CD4-positive, alpha-beta T cell treated with Interleukin-4 for 4 hours (primary cell): ENCODE results near the gene PPP1R27.
A peak's percentile ranks its signal among the peaks of the same experiment; 100 is the strongest.
"Not testable (repeated sequence)": the region's sequence is repeated elsewhere in the genome, so short reads cannot be mapped to it uniquely, and the experiment has no call there.

Source experiments
- DNase-seq: peaks from one replicate; pipeline ENCODE4 v3.0.0-alpha.2; 2020

The PPP1R27 gene

DNA sequence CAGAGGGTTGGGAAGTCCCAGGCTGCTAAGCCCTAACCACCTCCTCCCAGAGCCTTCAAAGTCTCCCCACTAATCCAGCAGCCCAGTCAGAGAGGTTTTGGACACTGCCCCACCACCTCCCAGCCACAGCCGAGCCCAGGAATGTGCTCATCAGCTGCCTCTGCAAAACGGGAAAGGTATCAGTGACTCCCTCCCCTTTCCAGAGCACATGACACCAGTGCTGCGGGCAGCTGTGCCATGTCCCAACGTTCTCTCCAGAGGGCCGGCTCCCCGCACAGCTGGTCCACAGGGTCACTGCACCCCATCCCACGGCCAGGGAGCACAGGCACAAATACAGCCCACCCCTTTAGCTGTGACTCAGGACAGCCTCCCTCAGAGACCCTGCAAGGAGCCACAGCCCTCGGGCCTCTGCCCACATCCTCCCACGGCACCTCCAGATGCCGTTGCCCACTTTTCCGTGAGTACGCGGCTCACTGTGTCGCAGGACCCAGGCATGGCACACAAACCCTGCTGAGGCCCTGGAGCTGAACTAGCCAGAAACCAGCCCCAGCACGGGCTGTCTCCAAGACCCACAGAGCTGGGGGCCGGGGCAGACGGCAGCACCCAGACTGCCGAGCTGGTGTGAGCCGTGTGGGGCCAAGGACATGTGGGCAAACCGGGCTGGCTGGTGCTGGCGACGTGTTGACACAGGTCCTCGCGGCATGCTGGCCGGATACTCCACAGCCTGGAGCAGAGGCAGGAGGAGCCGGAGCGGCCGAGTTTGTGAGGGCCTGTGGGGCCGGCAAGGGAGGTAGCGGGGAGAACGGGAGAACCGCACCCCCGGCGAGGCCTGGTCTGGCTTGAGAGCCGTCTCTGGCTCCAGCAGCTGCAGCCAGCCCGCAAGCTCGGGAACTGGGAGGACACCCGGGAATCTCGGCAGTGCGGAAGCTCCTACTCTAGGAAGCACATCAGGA lies 6.3 kb upstream of the PPP1R27 start:
- no peak for DNase-seq

DNA sequence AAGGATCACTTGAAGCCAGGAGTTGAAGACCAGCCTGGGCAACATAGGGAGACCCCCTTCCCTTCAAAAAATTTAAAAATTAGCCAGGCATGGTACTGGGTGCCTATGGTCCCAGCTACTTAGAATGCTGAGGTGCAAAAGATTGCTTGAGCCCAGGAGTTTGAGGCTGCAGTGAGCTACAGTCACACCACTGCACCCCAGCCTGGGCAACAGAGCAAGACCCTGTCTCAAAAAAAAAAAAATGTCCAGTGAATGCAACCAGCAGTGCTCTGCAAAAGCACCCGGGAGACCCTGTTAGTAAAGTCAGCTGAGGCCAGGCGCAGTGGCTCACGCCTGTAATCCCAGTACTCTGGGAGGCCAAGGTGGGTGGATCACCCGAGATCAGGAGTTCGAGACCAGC lies 5.2 kb upstream of the PPP1R27 start:
- DNase-seq = not testable (repeated sequence)

DNA sequence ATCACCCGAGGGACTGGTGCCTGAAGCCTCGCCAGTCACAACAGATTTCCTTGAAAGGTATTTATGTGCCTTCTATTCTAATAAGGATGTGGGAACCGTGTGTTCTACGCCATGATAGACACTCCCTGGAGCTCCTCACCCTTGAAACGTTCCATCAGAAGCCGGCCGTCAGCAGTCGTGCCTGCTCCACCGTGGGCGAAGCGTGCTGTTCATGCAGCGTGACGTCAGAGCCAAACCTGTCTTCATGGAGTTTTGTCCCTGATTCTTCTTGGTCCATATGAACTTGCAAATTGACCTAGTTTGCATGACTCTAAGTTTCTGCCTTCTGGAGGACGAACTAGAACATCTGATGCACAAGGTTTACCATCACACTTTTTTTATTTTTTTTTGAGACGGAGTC lies 4.5 kb upstream of the PPP1R27 start:
- no peak for DNase-seq

DNA sequence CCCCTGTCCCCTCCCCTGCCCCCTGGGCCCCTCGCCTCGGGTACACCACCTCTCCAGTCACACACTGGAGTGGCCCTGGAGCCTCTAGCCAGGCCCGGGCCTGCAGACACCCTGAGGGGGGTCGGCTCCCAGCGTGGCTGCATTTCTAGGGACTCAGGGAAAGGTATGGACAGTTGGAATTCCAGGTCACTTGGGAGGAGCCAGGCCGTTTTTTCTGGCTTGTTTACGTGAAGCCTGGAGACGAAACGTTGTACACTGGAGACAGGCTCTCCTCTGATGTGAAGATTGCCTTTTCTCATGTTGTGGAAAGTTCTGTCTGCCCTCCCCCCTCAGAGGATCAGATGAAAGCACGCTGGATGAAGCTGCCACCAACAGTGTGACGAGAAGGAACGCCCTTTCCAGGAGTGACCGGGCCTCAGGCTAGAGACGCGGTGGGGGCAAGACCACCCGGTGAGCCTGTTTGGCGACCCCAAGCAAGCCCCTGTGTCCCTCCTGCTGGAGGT lies 4.0 kb upstream of the PPP1R27 start:
- no peak for DNase-seq

DNA sequence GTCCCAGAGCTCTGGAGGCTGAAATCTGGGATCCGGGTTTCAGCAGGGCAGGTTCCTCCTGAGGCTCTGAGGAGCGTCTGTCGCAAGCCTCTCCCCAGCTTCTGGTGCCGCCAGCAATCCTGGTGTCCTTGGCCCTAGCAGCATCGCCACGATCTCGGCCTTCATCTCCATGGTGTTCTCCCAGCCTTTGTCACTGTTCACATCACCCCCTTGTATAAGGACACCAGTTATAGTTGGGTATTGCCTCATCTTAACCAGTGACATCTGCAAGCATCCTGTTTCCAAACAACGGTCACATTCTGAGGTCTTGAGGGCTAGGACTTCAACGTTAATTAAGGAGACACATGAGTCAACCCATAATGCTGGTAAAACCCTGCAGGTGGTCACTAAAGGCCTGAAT lies 2.8 kb upstream of the PPP1R27 start:
- DNase-seq = no peak

DNA sequence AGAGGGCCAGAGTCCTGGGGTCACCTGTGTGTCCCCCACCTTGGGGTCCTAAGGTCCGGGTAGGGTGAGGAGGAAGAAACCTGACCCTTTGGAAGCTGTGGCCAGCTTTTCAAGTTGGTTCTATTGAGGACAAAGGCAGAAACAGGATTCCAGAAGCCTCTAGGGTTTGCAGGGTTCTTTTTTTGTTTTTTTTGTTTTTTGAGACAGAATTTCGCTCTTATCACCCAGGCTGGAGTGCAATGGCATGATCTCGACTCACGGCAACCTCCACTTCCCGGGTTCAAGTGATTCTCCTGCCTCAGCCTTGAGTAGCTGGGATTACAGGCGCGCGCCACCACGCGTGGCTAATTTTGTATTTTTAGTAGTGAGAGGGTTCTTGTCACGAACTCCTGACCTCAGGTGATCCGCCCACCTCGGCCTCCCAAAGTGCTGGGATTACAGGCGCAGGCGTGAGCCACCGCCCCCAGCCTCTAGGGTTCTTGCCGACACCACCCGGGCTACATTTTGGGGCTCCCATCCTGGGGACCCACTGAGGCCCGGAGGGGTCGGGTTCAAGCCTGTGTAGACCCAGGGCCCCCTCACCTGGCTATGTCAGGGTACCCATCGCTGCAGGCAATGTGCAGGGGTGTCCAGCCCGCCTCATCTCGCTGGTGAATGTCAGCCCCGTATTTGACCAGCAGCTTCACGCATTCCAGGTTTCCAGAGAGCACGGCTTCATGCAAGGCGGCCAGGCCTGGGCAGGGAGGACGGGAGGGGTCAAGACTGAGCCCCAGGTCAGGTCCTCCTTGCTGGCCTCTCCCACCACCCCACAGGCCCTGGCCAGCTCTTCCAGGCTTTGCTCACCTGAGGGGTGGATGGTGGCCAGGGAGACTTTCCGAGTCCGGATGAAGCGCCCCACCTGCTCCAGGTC lies 674 bp downstream of the PPP1R27 start:
- DNase-seq = no peak

DNA sequence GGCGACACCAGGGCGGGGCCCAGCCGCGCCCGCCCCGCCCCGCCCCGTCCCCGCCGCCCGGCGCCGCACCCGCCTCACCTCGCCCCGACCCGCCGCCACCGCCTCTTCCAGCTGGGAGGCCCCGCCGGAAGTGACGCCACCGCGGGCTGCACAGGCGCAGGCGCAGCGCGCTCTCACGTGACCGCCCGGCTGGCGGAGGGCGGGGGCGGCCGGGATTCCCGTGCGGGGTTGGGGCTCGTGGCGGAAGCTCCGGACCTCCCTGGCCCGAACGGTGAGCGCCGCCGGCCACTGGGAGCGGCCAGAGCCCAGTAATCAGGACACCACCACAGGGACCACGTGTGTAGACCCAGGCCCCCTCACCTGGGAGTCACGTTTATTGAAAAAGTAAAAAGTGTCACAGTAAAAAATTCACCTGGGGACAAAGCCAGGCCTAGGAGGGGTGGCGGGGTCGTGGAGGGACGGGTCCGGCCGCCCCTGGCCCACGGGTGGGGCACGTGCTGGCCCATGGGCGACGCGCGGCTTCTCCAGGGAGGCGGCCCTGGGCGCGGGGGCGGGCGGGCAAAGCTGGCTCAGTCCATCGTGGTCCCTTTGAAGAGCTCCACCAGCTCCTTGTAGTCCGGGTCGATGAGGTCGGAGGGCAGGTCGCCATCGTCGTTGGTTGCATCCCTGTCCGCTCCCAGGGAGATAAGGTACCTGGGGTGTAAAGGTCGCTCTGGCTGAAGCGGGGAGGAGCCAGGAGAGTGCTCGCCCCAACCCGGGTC lies 1.5 kb downstream of the PPP1R27 start, which contains the start of gene MCRIP1:
TSS of gene MCRIP1 (minus strand) at position 132 of the 761 bp plus-strand sequence. CDS start 8,785 bp downstream, outside the sequence.
- peak; percentile 90 for DNase-seq

DNA sequence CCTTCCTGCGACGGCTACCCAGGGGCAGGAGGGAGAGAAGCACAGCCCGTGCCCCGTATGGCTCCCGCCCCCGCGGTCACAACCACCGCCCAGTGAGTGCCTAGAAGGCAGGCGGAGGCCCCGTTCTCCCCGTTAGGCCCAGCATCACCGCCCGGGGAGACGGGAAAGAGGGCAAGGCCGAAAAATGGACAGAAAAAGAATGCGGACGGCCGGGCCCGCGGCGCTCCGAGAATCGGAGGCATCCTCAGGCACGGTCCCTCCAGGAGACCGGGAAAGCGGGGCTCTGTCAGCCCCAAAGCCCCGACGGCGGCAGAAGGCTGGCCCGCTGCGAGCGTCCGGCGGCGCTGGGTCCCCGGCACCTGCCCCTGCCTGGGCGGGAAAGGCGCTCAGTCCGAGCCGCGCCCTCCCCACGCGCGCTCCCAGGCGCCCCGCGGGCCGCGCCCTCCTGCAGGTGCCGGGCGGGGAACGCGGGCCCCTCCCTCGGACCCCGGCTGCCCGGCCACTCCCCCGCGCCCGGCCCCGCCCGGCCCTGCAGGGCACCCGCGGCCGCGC lies 2.2 kb downstream of the PPP1R27 start:
- no peak for DNase-seq

DNA sequence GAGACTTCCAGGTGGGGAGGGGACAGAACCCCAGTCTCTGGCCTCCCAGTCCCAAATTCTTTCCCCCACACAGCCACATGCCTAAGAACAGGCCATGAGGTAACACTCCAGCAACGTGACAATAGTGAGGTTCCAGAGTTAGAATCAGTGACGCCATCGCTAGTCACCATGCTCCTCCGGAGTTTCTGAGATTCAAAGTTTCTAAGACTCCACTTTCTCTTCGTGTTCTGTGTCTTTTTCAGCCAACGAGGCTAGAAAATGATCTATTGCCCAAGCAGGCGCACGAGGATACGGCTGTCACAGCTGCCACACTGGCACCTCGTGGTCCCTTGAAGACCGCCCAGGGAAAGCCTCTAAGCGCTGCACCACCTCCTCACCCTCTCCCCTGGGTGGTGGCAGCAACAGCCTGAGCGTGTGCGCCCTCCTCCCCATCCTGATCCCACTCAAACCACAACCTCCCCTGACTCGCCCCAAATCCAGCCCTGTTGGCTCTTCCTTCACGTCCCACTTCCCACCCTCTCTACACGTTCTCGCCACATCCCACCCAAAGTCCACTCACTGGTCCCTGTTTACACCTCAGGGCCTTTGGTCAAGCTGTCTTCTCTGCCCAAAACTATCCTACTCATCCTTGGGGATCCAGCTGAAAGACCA lies 2.8 kb downstream of the PPP1R27 start:
- DNase-seq = peak; percentile 27

DNA sequence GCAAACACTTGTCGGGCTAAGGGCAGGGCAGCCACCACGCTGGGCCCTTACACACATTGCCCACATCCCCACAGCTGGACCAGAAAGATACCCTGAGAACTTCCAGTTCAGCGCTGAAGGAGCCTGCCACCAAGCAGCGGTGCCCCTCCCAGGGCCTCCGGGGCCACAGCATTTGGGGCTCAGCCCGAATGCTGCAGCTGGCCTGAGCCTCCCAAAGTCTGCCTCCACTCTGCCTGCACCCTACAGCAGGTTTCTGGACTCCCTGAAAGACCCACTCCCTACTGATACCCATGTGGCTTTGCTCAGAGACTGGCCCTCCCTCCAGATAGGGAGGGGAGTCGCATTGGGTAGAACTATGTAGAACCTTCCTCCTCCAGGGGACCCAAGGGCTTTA lies 3.3 kb downstream of the PPP1R27 start:
- no peak for DNase-seq

DNA sequence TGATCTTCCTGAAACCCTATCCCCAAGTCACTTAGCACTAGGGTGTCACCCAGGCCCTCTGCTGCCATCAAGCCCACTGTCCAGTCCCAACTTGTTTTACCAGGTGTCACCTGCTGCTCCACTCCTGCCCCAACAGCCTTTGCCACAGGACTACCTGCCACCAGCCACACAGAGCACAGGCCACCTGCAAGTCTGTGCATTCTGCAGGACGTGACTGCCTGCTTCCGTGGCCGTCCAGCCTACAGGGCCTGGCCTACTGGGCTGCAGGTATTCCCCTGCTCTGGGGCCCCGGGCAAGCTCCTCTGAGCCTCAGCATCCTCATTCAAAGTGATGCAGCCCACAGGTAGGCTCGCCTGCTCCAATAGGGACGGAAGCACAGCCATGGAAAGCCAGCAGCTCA lies 5.0 kb downstream of the PPP1R27 start:
- no peak for DNase-seq

DNA sequence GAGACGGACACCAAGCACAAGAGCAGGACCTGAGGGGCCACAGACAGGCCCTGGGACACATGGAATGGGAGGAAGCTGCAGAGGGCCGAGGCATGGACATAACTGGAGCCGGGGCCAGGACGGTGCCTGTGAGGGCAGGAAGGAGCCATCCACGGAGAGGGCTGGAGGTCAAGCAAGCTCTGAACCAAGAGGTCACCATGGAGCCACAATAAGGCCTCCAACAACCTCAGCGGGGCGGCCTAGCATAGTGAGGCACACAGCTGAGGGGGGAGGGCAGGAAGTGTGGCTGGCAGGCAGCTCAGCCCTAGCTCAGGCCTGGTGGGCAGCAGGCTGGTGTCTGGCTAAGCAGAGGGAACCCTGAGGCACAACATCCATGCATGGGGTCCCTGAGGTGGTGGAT lies 6.2 kb downstream of the PPP1R27 start:
- DNase-seq = no peak

DNA sequence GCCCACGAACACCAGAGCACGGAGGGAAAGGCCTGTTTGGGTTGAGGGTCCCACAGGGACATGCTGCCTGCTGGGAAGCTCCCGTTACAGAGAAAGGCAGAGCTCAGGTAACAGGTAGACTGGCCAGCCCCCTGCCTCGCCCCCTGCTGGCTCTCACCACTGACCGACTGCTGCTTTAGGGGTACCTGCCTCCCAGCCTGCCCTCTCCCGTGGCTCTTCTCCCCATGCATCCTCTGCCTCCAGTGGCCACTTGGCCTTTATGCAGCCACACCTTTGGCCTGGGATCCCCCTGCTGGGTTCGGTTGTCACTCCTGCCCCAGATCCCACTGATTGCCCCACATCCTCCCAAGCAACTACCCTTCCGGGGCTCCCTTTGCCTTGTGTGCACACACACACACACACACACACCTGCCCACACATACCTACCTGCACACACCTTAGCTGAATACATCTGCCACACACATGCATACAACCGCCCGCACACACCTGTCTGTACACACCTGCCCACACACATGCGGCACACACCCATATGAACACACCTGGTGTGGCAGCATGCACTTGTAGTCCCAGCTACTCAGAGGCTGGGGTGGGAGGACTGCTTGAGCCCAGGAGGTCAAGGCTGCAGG lies 8.9 kb downstream of the PPP1R27 start:
- DNase-seq = no peak

DNA sequence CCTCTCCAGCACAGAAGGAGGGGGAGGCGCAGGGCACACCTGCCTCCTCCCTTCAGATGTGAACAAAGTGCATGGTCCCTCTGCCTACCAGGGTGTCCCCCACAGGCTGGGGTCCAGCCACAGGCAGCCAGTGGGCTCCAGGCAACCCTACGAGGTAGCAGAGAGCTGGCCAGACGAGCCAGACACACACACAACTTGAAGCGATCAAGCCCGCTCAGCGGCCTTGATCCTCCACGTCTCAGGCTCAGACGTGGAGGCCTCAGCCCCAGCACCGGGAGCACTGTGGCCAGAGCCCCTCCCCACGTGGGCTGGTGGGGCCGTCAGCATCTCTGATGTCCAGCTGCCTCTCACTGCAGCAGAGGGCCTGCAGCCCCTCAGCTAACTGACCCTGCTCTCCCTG lies 10.3 kb downstream of the PPP1R27 start:
- DNase-seq = no peak

DNA sequence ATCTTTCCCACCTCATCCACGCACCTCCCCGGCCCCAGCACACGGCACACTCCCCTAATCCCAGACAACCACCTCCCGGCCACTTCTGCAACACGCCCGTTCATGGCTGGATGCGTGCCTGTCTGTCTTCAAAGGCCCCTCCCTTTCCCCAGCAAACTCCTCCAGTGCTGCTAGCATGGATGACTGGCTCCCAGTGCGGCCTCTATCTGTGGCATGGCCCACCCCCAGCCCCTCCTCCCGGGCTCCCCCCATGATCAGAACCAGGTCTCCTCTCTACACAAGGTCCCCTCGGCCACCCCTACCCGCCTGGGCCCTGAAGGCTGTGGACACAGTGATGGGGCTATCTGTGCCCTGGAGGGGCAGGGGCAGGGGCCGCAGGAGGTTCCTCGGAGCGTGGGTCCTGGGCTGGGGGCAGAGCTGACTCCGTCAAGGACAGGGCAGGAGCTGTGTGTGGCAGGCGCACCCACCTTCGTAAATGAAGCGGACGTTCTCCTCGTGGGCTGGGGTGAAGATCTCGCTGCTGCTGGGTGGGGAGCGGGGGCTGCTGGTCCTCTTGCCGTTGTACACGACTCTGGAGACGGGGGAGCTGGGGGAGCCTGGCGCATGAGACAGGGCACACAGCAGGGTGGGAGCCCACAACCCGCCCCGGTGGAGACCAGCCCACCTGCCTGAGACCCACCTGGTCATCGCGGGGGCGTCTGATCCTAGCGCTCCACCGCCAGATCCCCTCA lies 10.9 kb downstream of the PPP1R27 start:
- no peak for DNase-seq

DNA sequence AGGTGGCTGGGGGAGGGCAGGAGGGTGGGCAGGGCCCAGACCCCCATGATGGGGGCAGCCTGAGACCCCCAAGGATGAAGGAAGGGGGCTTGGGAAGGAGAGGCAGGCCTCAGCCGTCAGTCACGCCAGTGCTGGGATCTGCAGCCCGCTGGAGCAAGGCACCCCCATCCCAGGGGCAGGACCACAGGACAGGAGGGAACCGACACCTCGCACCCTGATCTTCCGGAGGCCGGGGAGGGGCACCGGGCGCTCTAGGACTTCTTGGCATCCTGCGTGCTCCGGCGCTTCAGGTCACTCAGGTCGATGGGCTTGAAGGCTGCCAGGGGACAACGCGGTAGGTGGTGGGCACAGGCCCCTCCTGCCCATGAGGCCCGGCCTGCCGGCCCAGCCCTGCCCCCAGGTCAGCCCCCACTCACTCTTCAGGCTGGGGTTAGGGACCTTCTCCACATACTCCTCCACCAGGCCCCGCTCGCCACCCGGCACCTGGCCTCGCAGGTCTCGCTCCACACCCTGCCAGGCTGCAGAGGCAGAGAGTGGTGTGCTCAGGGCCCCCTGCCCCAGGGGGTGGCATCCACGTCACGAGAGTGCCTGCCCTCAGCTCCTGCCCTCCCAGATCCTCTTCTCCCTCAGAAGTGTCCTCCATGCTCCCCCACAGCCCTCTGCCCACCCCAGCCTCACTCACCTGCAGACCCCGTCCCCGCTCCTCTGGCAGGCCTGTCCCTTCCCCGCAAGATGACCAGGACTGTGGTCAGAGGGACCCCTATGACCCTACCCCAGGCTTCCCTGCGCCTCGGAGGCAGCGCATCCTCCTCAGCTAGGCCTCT lies 11.6 kb downstream of the PPP1R27 start:
- DNase-seq = no peak

DNA sequence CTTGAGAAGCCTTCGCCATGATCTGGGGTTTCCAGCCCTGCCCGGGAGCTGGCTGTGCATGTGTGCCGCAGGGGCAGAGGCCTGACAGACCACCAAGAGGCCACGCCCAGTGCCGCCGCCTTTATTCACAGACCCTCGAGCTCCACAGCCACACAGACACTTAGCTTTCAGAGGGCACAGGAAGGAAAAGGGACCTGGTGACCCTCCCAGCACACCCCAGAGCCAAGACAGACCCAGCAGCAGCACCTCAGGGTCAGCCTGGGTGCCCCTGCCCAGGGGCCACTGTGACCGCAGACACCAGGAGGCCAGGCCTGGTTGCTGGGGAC lies 12.6 kb downstream of the PPP1R27 start:
- DNase-seq = no peak

DNA sequence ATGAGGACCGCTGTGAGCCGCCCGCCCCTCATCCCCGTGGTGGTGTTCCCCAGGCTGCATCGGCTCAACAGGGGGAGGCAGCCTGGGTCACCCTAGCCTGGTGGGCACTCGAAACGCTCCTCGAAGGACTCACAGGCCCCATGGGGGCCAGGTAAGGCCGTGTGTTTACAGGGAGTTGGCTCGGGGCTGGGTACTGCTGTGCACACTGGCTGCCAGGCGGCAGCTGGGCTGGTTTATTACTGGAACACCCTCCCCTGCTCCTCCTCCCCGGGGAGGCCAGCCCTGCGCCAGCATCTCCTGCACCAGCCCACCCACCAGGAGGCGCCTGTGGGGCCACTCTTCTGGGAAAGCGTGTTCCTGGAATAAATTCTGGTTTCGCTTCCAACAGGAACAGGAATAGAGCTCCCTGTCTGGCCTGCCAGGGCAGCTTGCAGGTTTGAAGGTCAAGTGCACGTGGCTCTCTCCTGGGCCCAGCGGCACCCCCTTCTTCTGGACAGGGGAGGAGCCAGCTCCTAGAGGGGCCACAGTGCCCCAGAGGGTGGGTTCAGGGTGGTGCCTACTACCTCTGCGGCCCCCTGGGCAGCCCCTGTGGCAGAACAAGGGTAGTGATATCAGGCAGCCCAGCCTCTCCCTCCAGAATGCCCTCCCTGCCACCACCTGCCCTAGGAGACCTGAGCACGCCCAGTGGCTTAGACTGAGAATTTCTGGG lies 13.1 kb downstream of the PPP1R27 start:
- no peak for DNase-seq

DNA sequence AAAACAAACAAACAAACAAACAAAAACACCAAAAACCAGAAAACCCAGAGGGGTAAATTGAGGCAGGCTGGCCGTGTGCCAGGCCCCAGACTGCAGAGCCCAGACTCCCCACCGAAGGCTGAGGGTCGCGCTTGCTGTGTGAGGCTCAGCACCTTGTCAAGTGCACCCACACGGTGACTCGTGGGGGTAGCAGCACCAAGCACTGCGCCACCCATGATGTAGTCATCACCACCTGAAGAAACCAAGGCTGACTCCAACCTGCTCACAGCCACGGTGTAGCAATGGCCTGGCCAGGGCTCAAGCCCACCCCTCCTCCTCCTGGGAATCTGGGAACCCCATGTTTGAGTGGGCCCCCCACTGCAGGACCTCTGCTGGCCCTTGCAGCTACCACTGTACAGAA lies 13.7 kb downstream of the PPP1R27 start:
- DNase-seq = no peak
